GM12873 (cell line): Measurements from ENCODE around the gene PDCD4.

Experiments used
- CTCF ChIP-seq: IDR thresholded peaks from 2 replicates; pipeline ENCODE4 v1.5.1; 2012; ENCODE audit warnings: low read depth, mild to moderate bottlenecking, moderate library complexity, low read length, control low read depth; ENCODE audit not compliant: insufficient read depth; ENCODE audit errors: missing control alignments

PDCD4 gene

GRCh38 chr10:110827875-110828274, 43.9 kb upstream of the PDCD4 start:
- TF ChIP-seq CTCF: no peak

GRCh38 chr10:110828525-110828924, 43.2 kb upstream of the PDCD4 start:
- no peak for TF ChIP-seq CTCF

GRCh38 chr10:110829721-110830410, 41.9 kb upstream of the PDCD4 start:
- no peak for TF ChIP-seq CTCF

GRCh38 chr10:110833234-110833940, 38.3 kb upstream of the PDCD4 start:
- no peak for TF ChIP-seq CTCF

GRCh38 chr10:110833941-110834628, 37.6 kb upstream of the PDCD4 start:
- no peak for TF ChIP-seq CTCF

- TF ChIP-seq CTCF: no peak
These were observed 37.0 kb upstream of the PDCD4 start for GRCh38 chr10:110834629-110835301.

GRCh38 chr10:110835841-110836240, 35.9 kb upstream of the PDCD4 start:
- TF ChIP-seq CTCF: no peak
